Ishikawa (cell line): ENCODE measurements around the gene PELI3.

Experiments used
- CEBPB ChIP-seq: IDR thresholded peaks from 2 replicates; pipeline ENCODE4 v1.6.1; 2012
- CREB1 ChIP-seq: IDR thresholded peaks from 2 replicates; pipeline ENCODE4 v1.6.1; 2012; ENCODE audit warnings: low read depth
- EGR1 ChIP-seq: IDR thresholded peaks from 2 replicates; pipeline ENCODE4 v1.6.1; 2012
- EP300 ChIP-seq: IDR thresholded peaks from 2 replicates; pipeline ENCODE4 v1.6.1; 2012; ENCODE audit warnings: borderline replicate concordance
- FOXM1 ChIP-seq: IDR thresholded peaks from 2 replicates; pipeline ENCODE4 v1.6.1; 2012; ENCODE audit warnings: low read depth, borderline replicate concordance
- MAX ChIP-seq: IDR thresholded peaks from 2 replicates; pipeline ENCODE4 v1.6.1; 2012
- NFIC ChIP-seq: IDR thresholded peaks from 2 replicates; pipeline ENCODE4 v1.6.1; 2012
- RAD21 ChIP-seq: IDR thresholded peaks from 2 replicates; pipeline ENCODE4 v1.6.1; 2012; ENCODE audit warnings: low read depth
- REST ChIP-seq: IDR thresholded peaks from 2 replicates; pipeline ENCODE4 v1.6.1; 2012; ENCODE audit warnings: low read depth, mild to moderate bottlenecking
- TAF1 ChIP-seq: IDR thresholded peaks from 2 replicates; pipeline ENCODE4 v1.6.1; 2012; ENCODE audit warnings: low read depth, mild to moderate bottlenecking
- TCF12 ChIP-seq: IDR thresholded peaks from 2 replicates; pipeline ENCODE4 v1.6.1; 2012; ENCODE audit warnings: low read depth
- TEAD4 ChIP-seq: IDR thresholded peaks from 2 replicates; pipeline ENCODE4 v1.6.1; 2012
- YY1 ChIP-seq: IDR thresholded peaks from 2 replicates; pipeline ENCODE4 v1.6.1; 2012; ENCODE audit warnings: low read depth
- ZBTB7A ChIP-seq: IDR thresholded peaks from 2 replicates; pipeline ENCODE4 v1.6.1; 2012; ENCODE audit warnings: low read depth

GRCh38 chr11:66467034-66467659 lies 442 bp downstream of the PELI3 start:
- no peak for TF ChIP-seq REST
- TF ChIP-seq YY1: no peak
- no peak for TF ChIP-seq FOXM1
- no peak for TF ChIP-seq CEBPB
- TF ChIP-seq MAX: no peak
- TF ChIP-seq TAF1: no peak
- no peak for TF ChIP-seq EP300
- no peak for TF ChIP-seq TEAD4
- no peak for TF ChIP-seq TCF12
- TF ChIP-seq CREB1: no peak
- no peak for TF ChIP-seq RAD21
- TF ChIP-seq ZBTB7A: no peak
- TF ChIP-seq NFIC: no peak
- TF ChIP-seq EGR1: no peak
